ENCODE data around the gene PTDSS2.

Gene PTDSS2

DNA sequence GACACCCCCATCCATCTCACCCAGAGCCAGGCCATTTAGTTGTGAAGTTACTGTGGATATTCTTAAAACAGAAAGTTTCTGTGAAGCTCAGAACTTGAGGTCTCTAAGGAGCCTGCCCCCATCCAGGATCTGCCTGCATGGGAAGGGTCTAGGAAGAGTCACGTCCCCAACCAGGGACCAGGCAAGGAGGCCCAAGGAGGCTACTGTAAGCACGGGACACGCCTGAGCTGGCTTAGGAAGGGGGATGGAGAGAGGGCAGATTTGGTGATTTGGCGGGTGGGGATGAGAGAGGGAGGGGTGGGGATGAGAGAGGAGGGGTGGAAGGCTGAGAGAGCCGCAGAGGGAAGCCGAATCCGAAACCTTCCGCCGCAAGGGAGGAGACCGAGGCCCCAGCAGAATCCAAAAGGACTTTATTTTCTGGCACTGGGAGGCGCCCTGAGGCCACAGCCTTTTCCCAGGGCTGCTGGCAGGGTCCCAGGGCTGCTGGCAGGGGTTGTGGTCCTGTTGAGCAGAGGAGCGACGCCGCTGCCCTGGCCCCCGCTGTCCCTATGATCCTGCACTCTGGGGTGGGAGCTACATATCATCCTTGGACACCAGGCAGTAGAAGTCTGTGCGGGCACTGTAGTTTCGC lies 44.6 kb upstream of the PTDSS2 start:
- no peak overlapping the region; the same call in 1 of the 2 replicates for H3K4me3 ChIP-seq (ENCODE audit: low read depth, low read length)

DNA sequence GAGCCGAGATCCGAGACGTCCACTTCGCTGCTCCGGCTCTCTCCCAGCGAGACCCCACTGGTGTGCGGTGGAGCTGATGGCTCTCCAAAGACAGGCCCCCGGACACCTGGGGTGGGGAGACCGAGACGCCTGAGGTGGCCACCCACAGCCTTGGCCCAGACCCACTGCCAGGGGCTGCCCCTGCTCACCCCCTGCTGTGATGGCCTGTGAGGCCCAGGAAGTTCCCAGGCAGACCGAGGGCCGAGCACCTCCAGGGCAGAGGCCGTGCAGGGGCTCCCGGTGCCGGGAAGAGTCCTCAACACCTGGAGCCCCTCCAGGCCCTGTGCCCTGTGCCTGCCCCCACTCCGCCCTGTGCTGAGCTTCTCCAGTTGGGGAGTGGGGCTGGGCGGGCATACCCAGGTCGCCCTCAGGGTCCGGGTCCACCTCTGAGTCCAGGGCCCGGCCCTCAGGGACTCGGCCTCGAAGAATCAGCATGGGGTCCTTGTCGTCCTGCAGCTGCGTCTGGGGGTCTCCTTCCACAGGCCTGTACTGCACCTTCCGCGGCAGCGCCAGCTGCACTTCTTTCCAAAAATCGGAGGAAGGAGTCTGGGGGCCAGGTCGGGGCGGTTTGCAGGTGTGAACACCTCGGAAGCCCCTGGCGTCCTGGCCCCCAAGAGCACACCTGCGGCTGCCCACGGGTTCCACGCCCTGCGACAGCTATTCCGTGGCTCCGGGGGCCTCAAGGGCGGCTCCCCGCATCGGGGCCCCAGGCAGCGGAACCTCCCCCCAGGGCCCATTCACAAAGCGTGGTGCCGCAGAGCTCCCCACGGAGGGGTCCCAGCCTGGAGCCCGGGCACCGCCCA lies 43.9 kb upstream of the PTDSS2 start:
- CTCF ChIA-PET: interaction anchor here (0.7 to 4.7 kb wide), 6 partner anchors 10 to 113 kb away, joined by 3 to 27 read pairs (median 3); partner anchors contain the start of gene PTDSS2
- H3K4me3 ChIP-seq (ENCODE audit: low read depth, low read length): peak overlapping the region; percentile 67
- no peak for DNase-seq (ENCODE audit: low read depth, low spot score)
- no peak for TF ChIP-seq CTCF (IDR thresholded peaks at IDR 0.05; ENCODE audit: insufficient read depth, low read length, missing control alignments)
- POLR2A ChIA-PET: interaction anchor here (1.4 to 1.9 kb wide), 2 partner anchors 9 to 51 kb away, joined by 4 to 7 read pairs; no protein-coding TSS in a partner anchor

More for the DNA sequence above, 44.6 kb upstream of the PTDSS2 start:
- POLR2A ChIA-PET: interaction anchor here (1.9 kb wide), 1 partner anchor 9 kb away, joined by 7 read pairs; no protein-coding TSS in a partner anchor
- no peak for DNase-seq (ENCODE audit: low read depth, low spot score)
- CTCF ChIA-PET: interaction anchor here (1.1 to 4.7 kb wide), 4 partner anchors 9 to 113 kb away, joined by 3 to 27 read pairs (median 14); partner anchors contain the start of gene PTDSS2
- TF ChIP-seq CTCF (IDR thresholded peaks at IDR 0.05; ENCODE audit: insufficient read depth, low read length, missing control alignments): no peak

GRCh38 chr11:406796-407650 lies 43.1 kb upstream of the PTDSS2 start:
- ChIA-PET CTCF (interaction anchor here (0.9 to 4.7 kb wide), 6 partner anchors 9 to 112 kb away, joined by 3 to 27 read pairs (median 4); partner anchors contain the start of gene PTDSS2), POLR2A (interaction anchor here (1.4 to 1.9 kb wide), 2 partner anchors 10 to 52 kb away, joined by 4 to 7 read pairs; no protein-coding TSS in a partner anchor)
- no peak for DNase-seq (ENCODE audit: low read depth, low spot score)
- H3K4me3 ChIP-seq (ENCODE audit: low read depth, low read length): peak overlapping the region; percentile 67
- TF ChIP-seq CTCF (IDR thresholded peaks at IDR 0.05; ENCODE audit: insufficient read depth, low read length, missing control alignments): no peak

GRCh38 chr11:407651-408123 lies 42.4 kb upstream of the PTDSS2 start:
- H3K4me3 ChIP-seq (ENCODE audit: low read depth, low read length): no peak overlapping the region
- POLR2A ChIA-PET: interaction anchor here (1.9 kb wide), 1 partner anchor 11 kb away, joined by 7 read pairs; no protein-coding TSS in a partner anchor
- CTCF ChIA-PET: interaction anchor here (0.9 to 4.7 kb wide), 5 partner anchors 9 to 111 kb away, joined by 3 to 27 read pairs (median 5); partner anchors contain the start of gene PTDSS2
- no peak for DNase-seq (ENCODE audit: low read depth, low spot score)
- TF ChIP-seq CTCF (IDR thresholded peaks at IDR 0.05; ENCODE audit: insufficient read depth, low read length, missing control alignments): no peak

- CTCF ChIA-PET: interaction anchor here (1.2 to 4.7 kb wide), 4 partner anchors 8 to 111 kb away, joined by 4 to 27 read pairs (median 14); partner anchors contain the start of gene PTDSS2
- no peak for DNase-seq (ENCODE audit: low read depth, low spot score)
- no peak for TF ChIP-seq CTCF (IDR thresholded peaks at IDR 0.05; ENCODE audit: insufficient read depth, low read length, missing control alignments)
- H3K4me3 ChIP-seq (ENCODE audit: low read depth, low read length): no peak overlapping the region
- POLR2A ChIA-PET: interaction anchor here (0.6 kb wide), 1 partner anchor 8 kb away, joined by 3 read pairs; no protein-coding TSS in a partner anchor
Measured at GRCh38 chr11:408154-409007, 41.7 kb upstream of the PTDSS2 start.

Data from AG04449 (cell line).